Uterus (tissue), 2 donors: ENCODE data around the gene WTAP.

Experiments used
- POLR2A ChIP-seq, 2 donors: fragments of 450-650 bp; IDR thresholded peaks; one replicate each; pipeline ENCODE4 v1.6.1; 2016; ENCODE audit warnings: antibody characterized with exemption in 2 of 2, mild to moderate bottlenecking in 1 of 2, moderate library complexity in 1 of 2
- TF ChIP-seq, protein P1 (sequence below), 4 experiments: fragments of 200-600 bp in 2 of 4; fragments of 450-650 bp in 2 of 4; sonication (generic) in 2 of 4; IDR thresholded peaks; one replicate each; pipeline ENCODE4 v1.5.1; 2016 to 2019; ENCODE audit warnings: antibody characterized with exemption in 4 of 4, mild to moderate bottlenecking in 2 of 4, moderate library complexity in 1 of 4

DNA sequence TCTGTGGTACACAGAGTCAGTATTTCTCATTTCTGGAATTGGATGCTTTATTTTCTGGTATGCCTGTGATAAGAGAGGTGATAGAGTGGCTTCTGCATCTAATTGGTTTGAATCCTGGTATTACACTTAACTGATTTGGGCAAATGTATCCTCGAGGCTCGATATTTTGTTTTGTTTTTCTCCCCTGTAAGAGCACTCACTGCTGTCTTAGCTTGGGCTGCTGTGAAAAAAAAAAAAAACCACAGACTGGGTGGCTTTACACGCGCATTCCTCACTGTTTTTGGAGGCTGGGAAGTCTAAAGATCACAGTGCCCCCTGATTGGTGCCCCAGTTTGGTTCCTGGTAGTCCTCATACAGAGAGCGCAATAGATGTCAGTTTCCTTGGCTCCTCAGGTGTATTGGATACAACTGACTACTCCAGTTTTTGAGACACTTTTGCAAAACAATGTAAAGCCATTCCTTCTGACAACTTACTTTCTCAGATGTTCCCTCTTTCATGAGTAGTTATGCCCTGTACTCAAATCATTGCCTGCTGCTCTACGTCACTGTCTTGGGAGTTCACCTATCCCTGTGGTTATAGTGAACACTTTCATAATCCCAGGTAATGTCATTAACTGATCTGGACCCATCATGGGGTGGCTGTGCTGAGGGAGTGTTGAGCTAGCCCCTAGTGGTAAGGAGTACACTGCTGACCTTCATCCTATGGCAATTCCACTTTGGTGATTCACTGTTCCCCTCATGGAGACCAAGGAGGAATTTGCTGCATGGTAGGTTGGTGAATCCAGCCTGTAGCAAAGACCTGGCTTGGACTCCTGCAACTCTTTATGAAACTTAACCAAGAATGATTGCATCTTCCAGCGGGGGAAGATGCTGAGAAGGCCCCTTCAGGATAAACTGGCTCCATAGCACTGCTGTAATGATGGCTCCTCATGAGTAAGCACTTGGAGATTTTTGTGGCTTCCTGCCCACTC is 31.0 kb downstream of the WTAP start:
- TF ChIP-seq, protein P1, sequence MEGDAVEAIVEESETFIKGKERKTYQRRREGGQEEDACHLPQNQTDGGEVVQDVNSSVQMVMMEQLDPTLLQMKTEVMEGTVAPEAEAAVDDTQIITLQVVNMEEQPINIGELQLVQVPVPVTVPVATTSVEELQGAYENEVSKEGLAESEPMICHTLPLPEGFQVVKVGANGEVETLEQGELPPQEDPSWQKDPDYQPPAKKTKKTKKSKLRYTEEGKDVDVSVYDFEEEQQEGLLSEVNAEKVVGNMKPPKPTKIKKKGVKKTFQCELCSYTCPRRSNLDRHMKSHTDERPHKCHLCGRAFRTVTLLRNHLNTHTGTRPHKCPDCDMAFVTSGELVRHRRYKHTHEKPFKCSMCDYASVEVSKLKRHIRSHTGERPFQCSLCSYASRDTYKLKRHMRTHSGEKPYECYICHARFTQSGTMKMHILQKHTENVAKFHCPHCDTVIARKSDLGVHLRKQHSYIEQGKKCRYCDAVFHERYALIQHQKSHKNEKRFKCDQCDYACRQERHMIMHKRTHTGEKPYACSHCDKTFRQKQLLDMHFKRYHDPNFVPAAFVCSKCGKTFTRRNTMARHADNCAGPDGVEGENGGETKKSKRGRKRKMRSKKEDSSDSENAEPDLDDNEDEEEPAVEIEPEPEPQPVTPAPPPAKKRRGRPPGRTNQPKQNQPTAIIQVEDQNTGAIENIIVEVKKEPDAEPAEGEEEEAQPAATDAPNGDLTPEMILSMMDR (IDR thresholded peaks at IDR 0.05), result no peak
- no peak for TF ChIP-seq POLR2A (IDR thresholded peaks at IDR 0.05)
